MM.1S (cell line): ENCODE results near the gene PGM3.

ENCODE experiments used
- DNase-seq: peaks from one replicate; pipeline ENCODE4 v3.0.0-alpha.2; 2015
- H2AFZ ChIP-seq: fragments of 300-600 bp; sonication (generic); 2 replicates; pipeline ENCODE4 v1.6.0; 2016; ENCODE audit warnings: antibody characterized with exemption, low read length
- H3F3A ChIP-seq: fragments of 300-600 bp; sonication (generic); 2 replicates; pipeline ENCODE4 v1.6.1; 2016; ENCODE audit warnings: mild to moderate bottlenecking, antibody characterized with exemption, low read length, moderate library complexity, mixed read lengths; ENCODE audit not compliant: insufficient read depth
- H3K27ac ChIP-seq: fragments of 300-600 bp; sonication (generic); 2 replicates; pipeline ENCODE4 v1.5.1; 2016; ENCODE audit warnings: mild to moderate bottlenecking, low read length
- H3K27me3 ChIP-seq: fragments of 300-600 bp; sonication (generic); replicated peaks from 2 replicates; pipeline ENCODE4 v1.6.0; 2016; ENCODE audit warnings: low read length; ENCODE audit not compliant: insufficient read depth
- H3K36me3 ChIP-seq: fragments of 300-600 bp; sonication (generic); replicated peaks from 2 replicates; pipeline ENCODE4 v1.6.1; 2016; ENCODE audit warnings: mild to moderate bottlenecking, low read length, mixed read lengths; ENCODE audit not compliant: insufficient read depth
- H3K4me1 ChIP-seq: fragments of 300-600 bp; sonication (generic); 2 replicates; pipeline ENCODE4 v1.6.1; 2016; ENCODE audit warnings: low read length, mixed read lengths
- H3K4me2 ChIP-seq: fragments of 300-600 bp; sonication (generic); 2 replicates; pipeline ENCODE4 v1.6.0; 2016; ENCODE audit warnings: low read depth, low read length
- H3K4me3 ChIP-seq: fragments of 300-600 bp; sonication (generic); 2 replicates; pipeline ENCODE4 v1.5.1; 2016; ENCODE audit warnings: low read length, mixed read lengths
- H3K79me2 ChIP-seq: fragments of 300-600 bp; sonication (generic); 2 replicates; pipeline ENCODE4 v1.6.1; 2016; ENCODE audit warnings: mixed run types, low read length, mixed read lengths
- H3K9ac ChIP-seq: fragments of 300-600 bp; sonication (generic); 2 replicates; pipeline ENCODE4 v1.6.1; 2016; ENCODE audit warnings: low read length, mixed read lengths
- H3K9me2 ChIP-seq: fragments of 300-600 bp; sonication (generic); replicated peaks from 2 replicates; pipeline ENCODE4 v1.6.1; 2016; ENCODE audit warnings: mild to moderate bottlenecking, low read length, mixed read lengths; ENCODE audit not compliant: insufficient read depth
- H3K9me3 ChIP-seq: fragments of 300-600 bp; sonication (generic); replicated peaks from 2 replicates; pipeline ENCODE4 v1.6.1; 2016; ENCODE audit warnings: mild to moderate bottlenecking, low read length, mixed read lengths; ENCODE audit not compliant: insufficient read depth
- H4K20me1 ChIP-seq: fragments of 300-600 bp; sonication (generic); 2 replicates; pipeline ENCODE4 v1.6.1; 2016; ENCODE audit warnings: mild to moderate bottlenecking, low read length, moderate library complexity, mixed read lengths; ENCODE audit not compliant: insufficient read depth
- EZH2 ChIP-seq: fragments of 300-600 bp; sonication (generic); optimal IDR thresholded peaks from 2 replicates; pipeline ENCODE3; 2017; ENCODE audit warnings: low read depth, mild to moderate bottlenecking, antibody characterized with exemption, low read length, mixed read lengths
- EZH2phosphoT487 ChIP-seq: fragments of 300-600 bp; sonication (generic); IDR thresholded peaks from 2 replicates; pipeline ENCODE4 v1.6.1; 2018; ENCODE audit warnings: antibody characterized with exemption, low read length
- TF ChIP-seq, protein P1 (sequence below): fragments of 300-600 bp; sonication (generic); IDR thresholded peaks from 2 replicates; pipeline ENCODE4 v1.5.1; 2016; ENCODE audit warnings: antibody characterized with exemption, low read length, mixed read lengths

PGM3 gene

DNA sequence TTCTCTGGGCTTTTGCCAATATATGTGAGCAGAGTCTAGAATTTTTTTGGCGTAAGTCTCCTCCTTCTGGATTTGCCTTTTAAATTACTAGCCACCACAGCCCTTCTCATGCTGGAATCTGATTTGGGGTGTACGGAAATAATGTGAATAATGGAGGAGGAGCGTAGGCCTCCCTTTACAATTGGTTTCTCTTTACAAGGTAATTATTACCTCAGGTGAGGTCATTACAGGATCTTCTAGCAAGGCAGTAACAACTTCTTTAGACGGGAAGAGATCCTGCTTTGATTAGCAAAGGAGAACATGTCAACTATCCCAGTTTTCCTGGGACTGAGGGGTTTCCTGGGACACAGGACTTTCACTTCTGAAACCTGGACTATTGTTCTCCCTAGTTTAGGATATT lies 9.0 kb upstream of the PGM3 start:
- Histone ChIP-seq H3K9ac (no peak overlapping the region), H4K20me1 (no peaks in the 10 kb centered on the region), H3K79me2 (no peaks in the 10 kb centered on the region), H2AFZ (no peak overlapping the region), H3K36me3 (no peaks in the 10 kb centered on the region), H3K27me3 (no peaks in the 10 kb centered on the region), H3F3A (no peaks in the 10 kb centered on the region), H3K4me1 (no peaks in the 10 kb centered on the region), H3K4me3 (no peak overlapping the region), H3K4me2 (no peak overlapping the region), H3K9me3 (no peaks in the 10 kb centered on the region), H3K27ac (no peak overlapping the region), H3K9me2 (no peaks in the 10 kb centered on the region)
- DNase-seq = no peak
- no peak for TF ChIP-seq EZH2
- TF ChIP-seq, protein P1, sequence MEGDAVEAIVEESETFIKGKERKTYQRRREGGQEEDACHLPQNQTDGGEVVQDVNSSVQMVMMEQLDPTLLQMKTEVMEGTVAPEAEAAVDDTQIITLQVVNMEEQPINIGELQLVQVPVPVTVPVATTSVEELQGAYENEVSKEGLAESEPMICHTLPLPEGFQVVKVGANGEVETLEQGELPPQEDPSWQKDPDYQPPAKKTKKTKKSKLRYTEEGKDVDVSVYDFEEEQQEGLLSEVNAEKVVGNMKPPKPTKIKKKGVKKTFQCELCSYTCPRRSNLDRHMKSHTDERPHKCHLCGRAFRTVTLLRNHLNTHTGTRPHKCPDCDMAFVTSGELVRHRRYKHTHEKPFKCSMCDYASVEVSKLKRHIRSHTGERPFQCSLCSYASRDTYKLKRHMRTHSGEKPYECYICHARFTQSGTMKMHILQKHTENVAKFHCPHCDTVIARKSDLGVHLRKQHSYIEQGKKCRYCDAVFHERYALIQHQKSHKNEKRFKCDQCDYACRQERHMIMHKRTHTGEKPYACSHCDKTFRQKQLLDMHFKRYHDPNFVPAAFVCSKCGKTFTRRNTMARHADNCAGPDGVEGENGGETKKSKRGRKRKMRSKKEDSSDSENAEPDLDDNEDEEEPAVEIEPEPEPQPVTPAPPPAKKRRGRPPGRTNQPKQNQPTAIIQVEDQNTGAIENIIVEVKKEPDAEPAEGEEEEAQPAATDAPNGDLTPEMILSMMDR = no peak
- TF ChIP-seq EZH2phosphoT487 = no peak

DNA sequence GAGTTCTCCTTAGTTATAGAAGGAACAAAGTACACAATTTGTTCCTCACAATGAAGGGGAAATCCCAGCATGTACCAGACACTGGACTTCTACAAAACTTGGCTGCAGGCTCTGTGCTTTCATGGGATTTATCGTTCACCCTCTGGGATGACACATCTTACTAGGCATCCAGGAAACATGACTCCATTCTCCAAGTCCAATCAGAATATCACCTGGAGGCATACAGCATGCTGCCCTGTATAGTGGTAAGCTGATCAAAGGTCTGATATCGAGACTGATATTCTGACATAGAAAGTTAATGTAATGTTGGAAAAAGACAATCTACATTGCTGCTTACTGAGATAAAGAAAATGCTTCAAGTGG lies 6.8 kb upstream of the PGM3 start:
- Histone ChIP-seq H3K4me3 (no peak overlapping the region), H3K9ac (no peak overlapping the region), H3K36me3 (no peaks in the 10 kb centered on the region), H3K4me2 (no peak overlapping the region), H3K9me2 (no peaks in the 10 kb centered on the region), H3K27me3 (no peaks in the 10 kb centered on the region), H3F3A (peaks cover under 1% of the 10 kb centered on the region; the same call in 1 of the 2 replicates), H3K27ac (no peak overlapping the region), H3K79me2 (no peaks in the 10 kb centered on the region), H3K9me3 (no peaks in the 10 kb centered on the region), H2AFZ (no peak overlapping the region), H4K20me1 (no peaks in the 10 kb centered on the region), H3K4me1 (no peaks in the 10 kb centered on the region)
- no peak for DNase-seq
- TF ChIP-seq, protein P1 = no peak
- TF ChIP-seq EZH2phosphoT487 (no peak), EZH2 (no peak)

DNA sequence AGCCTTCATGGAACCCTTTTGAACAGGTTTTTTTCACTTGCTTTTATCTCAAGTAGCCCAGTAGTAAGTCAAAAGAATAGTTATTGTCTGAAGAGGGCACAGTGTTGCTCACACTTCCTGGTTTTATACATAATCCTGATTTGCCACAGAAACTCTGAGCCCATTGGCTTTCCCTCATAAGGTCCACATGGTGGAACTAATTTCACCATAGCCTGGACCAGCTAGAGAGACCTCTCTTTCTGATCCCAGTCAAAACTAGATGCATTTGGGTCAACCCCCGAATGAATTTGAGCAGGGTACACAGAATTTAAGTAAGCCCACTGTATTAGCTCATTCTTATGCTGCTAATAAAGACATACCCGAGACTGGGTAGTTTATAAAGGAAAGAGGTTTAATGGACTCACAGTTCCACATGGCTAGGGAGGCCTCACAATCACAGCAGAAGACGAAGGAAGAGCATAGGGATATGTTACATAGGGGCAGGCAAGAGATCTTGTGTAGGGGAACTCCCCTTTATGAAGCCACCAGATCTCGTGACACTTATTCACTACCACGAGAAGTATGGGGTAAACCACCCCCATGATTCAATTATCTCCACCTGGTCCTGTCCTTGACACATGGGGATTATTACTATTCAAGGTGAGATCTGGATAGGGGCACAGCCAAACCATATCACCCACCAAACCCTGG lies 6.3 kb upstream of the PGM3 start:
- Histone ChIP-seq H3K27me3 (no peaks in the 10 kb centered on the region), H3K79me2 (no peaks in the 10 kb centered on the region), H3K9me3 (no peaks in the 10 kb centered on the region), H3K36me3 (no peaks in the 10 kb centered on the region), H3K27ac (no peak overlapping the region), H2AFZ (no peak overlapping the region), H4K20me1 (no peaks in the 10 kb centered on the region), H3K4me2 (no peak overlapping the region), H3K4me1 (0 out of 2 replicates have a peak, but pooled peaks cover 1% of the 10 kb centered on the region), H3F3A (peaks cover 6% of the 10 kb centered on the region), H3K4me3 (no peak overlapping the region), H3K9ac (no peak overlapping the region), H3K9me2 (no peaks in the 10 kb centered on the region)
- TF ChIP-seq, protein P1 = no peak
- no peak for TF ChIP-seq EZH2
- TF ChIP-seq EZH2phosphoT487 = no peak
- DNase-seq = no peak
